Stimulated activated CD8-positive, alpha-beta memory T cell treated with anti-CD3 and anti-CD28 coated beads, Interleukin-4, amount 100 ng/mL, for 4 hours (primary cell): Measurements from ENCODE around the gene DCC.

ENCODE experiments used
- DNase-seq, 2 donors: peaks; one replicate each; pipeline ENCODE4 v3.0.0-alpha.2; 2020; ENCODE audit warnings: low read depth in 2 of 2, low spot score in 1 of 2

Gene DCC

DNA sequence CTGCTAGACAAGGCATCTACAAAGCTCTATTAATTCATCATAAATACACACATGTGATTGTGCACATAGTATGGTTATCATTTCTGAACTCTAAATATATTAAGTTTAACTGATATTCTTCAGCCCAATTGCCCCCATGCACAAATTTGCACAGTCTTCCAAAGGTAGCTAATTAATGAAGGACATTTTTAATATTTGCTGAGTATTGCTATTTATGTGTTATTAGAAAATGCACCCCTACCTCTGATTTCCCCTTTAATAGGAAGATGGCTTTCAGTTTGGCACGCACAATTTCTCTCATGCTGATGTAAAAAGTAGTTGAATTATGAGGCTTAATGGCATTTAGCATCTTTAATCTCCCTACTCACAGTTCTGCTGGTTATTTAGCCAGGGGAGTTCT, 242.1 kb downstream of the DCC start:
- no peak for DNase-seq

DNA sequence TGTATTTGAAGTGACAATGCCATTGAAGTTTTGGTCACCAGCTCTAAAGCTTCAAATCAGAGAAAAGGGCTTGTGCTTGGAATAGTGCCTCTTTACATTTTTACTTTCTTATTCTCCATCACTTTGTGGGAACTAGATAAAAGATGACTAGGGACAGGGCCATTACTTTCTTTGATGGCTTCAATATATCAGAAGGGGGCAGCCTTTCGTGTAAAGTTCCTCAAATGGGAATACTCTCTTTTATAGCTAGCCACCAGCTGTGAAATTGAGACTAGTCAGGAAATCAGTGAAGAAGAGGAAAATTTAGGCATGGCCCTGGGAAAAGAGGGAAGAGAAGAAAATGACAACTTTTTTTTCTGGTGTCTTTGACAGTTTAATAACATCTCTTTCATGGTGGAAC, 242.5 kb downstream of the DCC start:
- no peak for DNase-seq

DNA sequence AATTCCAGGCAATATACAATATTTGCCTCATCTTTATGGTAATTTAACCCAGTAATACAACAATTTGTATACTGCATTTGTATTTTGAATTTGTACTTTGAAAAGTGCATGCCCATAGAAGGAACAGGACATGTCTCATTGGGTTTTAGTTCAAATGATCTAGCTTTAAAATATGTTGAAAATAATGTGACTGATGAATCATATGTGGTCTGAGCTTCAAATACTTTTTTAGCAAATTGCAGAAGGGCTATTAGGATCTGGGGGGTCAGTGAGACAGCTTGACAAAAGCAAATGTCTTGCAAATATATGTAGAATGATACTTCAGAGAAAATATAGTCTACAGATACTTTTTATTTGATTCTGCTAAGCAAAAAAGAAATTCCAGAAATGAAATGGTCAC, 248.9 kb downstream of the DCC start:
- no peak for DNase-seq

DNA sequence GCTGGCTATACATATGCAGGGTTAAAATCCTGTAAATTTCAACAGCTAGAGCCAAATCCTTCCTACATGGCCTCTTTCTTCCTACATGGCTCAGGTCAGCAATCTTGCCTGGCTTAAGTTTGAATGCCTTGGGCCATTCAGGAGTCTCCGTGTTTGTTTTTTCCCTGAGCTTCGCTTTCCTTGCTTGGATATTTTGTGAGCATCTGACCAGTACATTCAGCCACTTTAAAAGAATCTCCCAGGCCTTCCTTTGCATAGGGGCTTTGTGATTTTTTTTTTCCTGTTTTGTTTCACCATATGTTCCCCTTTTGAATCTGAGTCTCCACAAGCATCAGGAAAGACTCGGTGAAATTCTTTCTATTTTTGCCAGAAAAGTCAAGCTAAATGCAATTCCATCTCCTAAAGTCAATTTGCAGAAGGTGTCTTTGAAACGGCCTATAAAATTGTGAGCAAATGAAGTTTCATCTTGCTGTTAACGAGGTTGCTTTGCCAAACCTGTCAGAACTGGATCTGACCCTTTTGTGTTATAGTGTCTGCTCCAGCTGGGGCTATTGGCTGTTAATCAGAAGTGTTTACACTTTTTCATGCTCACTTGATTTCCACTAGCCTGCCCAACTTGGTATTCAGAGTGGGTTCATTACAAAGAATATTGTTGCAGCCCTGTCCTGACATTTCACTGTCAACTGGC, 256.9 kb downstream of the DCC start:
- DNase-seq = no peak

DNA sequence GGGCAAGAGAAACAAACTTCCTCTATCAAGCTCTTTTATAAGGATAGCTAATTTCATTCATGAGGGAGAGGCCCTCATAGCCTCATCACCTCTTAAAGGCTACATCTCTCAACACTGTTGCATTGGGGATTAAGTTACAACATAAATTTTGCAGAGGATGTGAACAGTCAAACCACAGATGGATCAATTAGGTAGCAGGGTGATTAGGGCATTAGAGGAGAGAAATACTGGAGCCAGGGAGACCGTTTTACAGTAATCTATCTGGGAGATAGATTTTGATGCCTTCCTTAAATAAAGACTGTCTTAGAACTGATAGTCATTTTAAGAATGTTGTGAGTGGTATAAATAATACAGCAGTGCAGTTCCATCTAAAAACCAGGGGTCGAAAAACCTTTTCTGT, 258.9 kb downstream of the DCC start:
- no peak for DNase-seq

DNA sequence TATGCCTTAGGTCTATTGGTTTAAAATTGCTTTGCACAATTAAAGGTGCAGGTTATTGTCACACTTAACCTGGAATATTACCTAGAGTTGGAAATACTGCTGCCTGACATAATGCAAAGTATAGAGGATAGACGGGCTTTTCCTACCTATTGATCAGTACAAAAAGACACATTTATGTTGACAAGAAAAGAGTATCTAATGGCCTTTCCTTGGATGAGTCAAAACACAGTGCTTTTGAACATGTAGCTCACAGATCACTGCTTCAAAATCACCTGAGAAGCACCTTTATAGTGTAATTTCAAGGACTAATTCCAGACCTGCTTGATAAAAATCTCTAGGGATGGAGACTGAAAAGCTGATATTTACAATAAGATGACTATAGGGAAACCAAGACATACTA, 262.8 kb downstream of the DCC start:
- DNase-seq = no peak

DNA sequence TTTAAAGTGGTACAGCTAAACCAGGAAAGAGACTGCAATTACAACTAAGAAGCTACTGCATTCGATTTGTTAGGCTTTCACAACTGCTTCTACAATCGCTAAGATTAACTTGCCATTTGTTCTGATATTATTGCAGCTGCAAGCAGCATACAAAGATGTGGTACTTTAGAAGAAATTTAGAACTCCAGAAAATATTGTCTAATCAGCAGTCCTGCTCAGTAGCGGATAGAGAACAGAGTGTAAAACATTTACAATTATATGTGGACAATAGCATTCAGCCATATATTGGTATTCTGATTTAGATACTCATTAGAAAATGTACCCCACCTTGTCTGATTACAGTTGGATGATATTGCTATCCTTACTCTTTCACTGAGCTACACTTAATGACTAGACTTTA, 265.3 kb downstream of the DCC start:
- no peak for DNase-seq

DNA sequence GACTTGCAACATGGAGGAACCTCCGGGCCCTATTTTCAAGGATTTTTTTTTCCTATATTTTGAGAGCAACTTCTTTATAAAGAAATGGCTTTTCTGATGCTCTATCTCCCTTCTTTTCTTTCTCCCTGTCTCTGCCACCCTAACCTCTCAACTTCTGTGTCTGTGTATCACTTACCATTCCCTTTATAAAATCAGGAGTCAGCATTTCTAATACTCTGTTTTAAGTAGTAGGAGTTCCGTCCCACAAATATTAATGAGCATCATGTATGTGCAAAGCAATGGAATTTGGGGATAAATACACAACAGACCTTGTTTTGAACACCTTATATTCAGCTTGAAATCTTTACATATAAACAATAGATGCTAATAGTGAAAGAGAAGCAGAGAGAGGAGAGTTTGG, 268.0 kb downstream of the DCC start:
- DNase-seq = no peak

DNA sequence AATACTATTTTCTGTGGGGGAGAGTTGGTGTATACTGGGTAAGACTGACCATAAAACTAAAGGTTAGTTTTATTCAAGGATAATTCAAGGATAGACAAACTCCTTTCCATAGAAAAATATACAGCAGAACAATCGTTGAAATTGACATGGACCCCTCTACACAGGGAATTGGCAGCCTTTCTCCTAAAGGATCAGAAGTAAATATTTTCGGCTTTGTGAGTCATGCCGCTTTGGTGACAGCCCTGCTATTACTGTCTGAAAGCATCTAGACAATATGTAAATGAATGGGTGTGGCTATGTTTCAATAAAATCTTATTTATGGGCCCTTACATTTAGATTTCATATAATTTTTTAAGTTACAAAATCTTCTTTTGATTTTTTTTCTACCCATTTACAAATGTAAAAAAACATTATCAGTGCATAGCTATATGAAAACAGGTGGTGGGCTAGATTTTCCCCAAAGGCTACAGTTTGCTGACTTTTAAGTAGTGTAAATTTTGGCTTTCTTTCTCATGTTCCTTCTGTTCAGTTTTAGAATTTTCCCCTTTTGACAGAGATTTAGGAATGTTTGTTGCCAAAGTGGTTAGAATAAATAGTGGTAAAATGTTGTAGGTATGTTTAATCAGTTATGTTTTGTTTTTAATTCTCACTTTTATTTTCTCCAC, 270.6 kb downstream of the DCC start:
- no peak for DNase-seq

DNA sequence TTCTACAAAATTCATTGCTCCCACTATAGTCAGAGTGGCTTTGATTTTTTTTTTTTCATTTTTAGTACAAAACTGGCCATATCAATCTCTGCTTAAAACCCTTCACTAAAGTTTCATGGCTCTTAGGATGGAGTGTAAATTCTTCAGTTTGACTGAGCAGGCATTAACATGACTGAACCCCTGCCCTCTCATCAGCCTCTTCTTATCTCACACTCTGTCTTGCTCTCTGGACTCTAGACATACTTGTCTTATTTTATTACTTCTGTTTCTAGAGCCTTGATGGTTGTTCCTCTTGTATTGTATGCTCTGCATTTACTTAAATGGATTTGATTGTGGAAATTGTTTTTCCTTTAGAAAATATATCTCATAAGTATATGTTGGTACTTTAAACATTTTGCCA, 272.4 kb downstream of the DCC start:
- DNase-seq = no peak

DNA sequence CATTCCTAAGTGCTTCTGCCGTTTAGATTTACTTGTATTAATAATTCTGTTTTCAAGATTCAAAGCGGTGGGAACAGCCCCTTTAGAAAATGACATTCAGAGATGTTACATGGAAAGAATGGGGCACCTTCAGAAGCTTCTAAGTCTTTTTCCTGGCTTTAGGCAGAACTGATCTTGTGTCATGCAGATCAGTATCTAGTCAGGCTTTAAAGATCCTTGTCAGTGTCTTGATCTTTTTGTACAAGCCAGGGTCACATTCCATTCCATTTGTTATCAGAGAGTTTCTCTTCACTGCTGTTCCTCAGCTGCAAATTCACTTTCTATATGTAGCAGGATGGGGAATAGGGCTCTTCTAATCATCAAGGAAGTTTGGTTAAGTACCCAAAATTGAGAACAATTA, 275.3 kb downstream of the DCC start:
- DNase-seq = no peak

DNA sequence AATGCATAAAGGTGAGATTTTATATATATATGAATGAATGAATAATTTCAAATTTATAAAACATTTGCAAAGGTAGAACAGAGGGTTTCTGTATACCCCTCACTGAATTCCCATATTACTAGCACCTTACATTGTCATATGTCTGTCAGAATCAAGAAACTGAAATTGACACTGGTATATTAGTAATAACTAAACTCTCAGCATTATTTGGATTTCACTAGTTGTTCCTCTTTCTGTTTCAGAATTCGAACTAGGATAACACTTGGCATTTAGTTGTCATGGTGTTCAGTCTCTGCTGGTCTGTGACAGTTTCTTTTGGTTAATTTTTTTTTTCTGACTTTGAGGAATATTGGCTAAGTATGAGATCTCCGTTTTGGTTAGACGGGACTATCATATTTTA, 275.9 kb downstream of the DCC start:
- DNase-seq = no peak

DNA sequence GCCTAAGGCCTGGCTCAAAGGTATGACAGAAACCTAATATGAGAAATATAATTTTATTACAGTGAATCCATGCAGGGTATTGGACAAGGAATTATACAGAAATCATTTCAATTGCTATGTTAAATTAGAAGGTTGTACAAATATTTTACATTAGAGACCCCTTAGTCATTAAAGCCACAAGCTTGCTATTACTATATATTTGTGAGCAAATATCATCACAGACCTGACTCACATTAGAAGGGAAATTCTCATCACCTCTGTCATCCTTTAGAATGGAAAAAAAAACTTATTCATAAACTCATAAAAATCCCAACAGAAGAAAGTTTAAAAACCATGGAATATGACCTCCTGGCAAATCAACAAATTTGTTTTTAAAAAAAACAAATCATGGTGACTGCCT, 277.9 kb downstream of the DCC start:
- DNase-seq = no peak

DNA sequence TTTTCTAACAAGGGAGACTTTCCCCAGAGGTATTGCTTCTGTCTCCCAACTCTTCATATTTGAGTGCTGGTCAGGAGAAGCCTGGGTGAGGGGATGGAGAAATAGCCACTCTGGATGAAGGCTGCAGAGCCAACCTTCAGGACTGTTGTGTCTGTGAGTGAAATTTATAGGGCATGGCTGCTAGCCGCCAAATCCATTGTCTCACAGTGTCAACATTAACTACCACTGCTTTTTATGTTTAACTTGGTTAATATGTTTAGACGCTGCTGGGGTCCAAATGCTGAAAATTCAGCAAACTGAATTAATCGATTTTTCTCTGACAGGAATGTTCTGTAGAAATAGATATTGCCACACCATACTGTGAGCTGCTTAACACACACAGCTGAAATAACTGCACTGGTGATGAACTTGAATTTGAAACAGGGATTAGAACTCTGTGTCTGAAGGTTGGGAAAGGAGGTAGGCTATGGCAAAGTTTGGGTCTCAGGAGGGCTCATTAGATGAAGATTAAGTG, 281.0 kb downstream of the DCC start:
- no peak for DNase-seq

DNA sequence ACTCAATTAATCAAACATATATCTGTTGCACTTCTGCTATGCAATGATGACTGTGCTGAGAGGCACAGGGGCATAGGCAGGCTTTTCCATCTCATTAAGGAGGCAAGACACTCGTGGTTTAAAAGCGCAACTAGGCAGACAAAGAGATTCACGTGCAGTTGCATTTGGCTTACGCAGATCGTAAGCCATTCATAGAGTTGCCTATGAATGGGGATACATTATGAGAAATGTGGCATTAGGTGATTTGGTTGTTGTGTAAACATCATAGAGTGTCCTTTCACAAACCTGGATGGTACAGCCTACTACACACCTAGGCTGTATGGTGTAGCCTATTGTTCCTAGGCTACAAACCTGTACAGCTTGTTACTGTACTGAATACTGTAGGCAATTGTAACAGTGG, 284.7 kb downstream of the DCC start:
- no peak for DNase-seq

DNA sequence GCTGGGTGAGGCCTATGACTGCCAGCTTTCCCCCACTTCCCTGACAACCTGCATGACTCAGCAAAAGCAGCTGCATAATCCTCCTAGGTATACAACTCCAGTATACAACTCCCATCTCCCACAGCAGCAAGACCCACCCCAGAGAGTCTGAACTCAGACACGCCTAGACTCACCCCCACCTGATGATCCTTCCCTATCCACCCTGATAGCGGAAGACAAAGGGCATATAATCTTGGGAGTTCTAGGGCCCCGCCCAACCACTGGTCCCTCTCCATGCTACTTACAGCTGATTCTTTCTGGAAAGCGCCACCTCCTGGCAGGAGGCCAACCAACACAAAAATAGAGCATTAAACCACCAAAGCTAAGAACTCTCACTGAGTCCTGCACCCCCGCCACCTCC, 296.5 kb downstream of the DCC start:
- no peak for DNase-seq

DNA sequence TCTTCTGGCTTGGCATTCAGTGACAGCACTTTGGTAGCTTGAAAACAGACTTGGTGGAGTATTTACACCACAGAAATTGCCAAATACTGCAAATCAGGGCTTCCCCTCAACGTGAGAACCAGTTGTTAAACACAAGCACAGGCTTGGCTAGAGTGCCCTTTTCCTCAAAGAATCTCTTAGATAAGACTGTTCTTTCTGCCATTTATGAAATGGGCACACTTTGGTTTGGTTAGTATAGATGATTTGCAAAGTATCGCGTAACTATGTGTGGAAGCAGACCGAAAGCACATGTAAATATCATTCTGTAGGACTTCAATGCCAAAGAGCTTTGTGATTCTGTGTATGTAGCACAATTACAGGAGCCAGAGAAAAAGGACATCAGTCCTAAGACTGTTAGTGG, 308.2 kb downstream of the DCC start:
- no peak for DNase-seq

DNA sequence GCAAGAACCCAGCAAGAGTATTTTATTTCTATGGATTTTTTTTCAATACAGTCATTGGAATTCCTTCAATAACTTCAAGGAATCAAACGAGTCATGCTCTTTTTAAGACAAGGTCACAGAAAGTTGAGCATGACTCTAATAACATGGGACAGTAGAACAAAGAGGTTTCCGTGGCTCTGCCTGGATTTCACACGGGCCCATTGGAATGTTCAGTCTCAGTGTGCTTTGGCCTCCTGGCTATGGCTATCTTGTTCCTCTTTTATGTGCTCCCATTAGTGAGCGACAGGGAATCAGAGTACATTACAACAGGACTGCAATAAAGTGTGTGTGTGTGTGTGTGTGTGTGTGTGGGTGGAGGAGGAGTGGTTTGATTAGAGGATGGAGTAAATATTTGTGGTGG, 312.4 kb downstream of the DCC start:
- DNase-seq = no peak

DNA sequence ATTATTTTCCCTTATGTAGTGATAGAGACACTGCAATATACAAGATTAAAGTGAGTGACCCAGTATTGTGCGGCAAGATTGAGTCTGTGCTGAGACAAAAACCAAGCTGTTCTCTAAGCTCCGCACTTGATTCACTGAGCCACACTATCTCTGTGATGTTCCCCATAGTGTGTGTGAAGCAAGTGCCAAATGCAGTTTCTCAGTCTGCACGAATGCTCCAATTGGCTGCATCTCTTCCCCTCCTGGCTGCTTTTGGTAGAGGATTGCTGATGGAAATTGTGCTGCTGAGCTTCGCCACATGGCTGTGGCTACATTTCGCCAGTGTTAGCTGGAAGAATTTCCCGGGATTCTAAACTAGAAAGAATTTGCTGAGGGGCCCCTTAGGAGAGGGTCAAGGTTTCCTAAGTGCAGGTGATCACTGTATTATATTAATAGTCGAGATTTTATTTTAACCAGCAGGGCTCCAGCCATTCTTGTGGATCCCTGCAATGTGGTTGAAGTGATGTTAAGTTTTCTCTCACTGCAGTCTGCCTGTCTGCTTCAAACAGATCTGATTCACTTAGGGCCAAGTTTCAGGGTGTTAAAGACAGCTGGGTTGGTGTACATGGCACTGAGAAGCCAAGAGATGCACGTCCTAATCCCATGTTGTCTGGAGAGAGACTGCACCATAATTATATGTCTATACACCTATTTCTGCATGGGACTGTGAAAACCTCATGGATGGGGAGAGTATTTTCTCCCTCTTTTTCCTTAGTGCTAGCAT, 317.2 kb downstream of the DCC start:
- no peak for DNase-seq

DNA sequence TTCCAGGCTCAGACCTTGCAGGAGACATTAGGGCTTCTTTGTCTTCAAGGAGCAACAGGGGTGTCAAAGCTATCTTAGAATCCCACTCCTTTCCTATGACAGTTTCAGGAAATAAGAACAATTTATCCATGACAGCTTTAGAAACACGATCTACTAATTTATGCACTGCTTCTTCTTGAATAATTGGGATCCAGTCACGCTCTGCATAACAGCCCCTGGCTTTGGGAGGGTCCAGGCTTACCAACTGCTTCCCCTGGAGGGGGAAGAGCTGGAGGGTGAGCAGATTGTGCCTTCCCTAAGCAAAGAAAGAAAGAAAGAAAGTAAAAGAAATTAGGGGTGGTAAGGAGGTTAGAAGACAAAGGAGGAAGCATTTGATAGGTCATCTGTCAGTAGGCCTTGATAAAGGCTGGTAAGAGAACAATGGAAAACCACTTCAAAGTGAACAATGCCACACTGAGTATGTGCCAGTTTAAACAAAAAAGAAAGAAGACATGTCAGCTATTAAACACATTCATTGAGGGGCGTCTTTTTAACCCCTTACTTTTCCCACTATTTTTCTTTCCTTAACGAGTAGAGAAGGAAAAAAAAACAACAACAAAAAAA, 327.6 kb downstream of the DCC start:
- DNase-seq = no peak

DNA sequence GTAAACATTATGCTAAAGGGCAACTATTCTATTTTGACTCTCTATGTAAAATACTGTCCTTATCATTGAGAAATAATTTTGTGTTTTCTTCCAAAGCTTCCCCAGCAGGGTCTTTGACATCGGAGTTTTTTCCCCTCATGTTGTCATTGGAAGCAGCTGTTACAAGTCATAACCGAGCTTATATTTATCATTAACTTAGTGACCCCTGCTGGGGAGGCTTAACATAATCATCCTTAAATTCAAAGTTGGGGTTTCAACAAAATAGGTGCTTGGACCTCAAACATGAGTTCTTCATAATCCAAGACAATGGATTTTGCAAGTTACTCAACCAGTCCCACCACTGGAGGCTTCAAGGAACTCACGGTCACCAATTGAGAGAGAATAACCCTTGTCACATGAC, 330.9 kb downstream of the DCC start:
- no peak for DNase-seq

DNA sequence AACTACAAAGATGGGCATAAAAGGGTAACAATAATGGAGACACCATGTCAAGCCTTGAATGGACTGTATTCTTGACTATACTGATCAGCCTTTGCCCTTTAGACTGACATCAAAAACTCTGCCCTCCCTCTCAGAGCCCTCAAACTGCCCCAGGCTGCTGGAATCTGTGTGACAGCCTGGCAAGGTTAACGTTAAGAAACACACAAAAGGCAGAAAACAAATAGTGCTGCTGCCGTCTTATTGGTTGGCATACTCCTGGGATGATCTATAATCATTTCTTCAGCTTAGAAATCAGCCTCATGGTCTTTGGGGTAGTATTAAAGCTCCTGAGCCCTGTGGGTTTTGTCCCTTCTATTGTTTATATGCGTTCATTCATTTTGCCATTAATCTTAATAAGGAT, 338.0 kb downstream of the DCC start:
- no peak for DNase-seq
